HCT116 (cell line): ENCODE results near the gene TKTL1. TPM values are rescaled to one million over a fixed set of nuclear protein-coding genes. Genes with fewer than 3 reads are reported as not detected.

Experiments
- ATAC-seq: fragments of 200-7000 bp; cut with Tn5 transposase; 2 replicates; pipeline ENCODE4 v1.9.1; 2020; ENCODE audit warnings: mild to moderate bottlenecking, moderate library complexity
- BruUV-seq: library from RNA; stranded (reverse); fragments of 400-500 nt; replicated peaks from 2 replicates; lab custom pipeline; 2021; lab: Mats Ljungman, UMichigan
- CTCF ChIA-PET: fragments of 300-600 bp; sonication (Branson Sonifier 250); formaldehyde crosslinking; loops from one replicate; lab custom pipeline; 2021; ENCODE audit warnings: antibody characterized with exemption; lab: Charles Lee
- POLR2A ChIA-PET: fragments of 300-600, 350-600 bp; sonication (Branson Sonifier 250); formaldehyde crosslinking; loops from one replicate; lab custom pipeline; 2021; ENCODE audit warnings: antibody characterized with exemption; lab: Charles Lee
- RAD21 ChIA-PET, 2 experiments: fragments of 300-600 bp; sonication (Branson Sonifier 250); formaldehyde crosslinking; loops; one replicate each; lab custom pipeline; 2023; ENCODE audit warnings: low total read pairs in 2 of 2; ENCODE audit not compliant: uncharacterized antibody in 2 of 2, unreplicated experiment in 2 of 2, low non-redundant PET in 1 of 2; lab: Charles Lee
- DNase-seq: peaks from one replicate; pipeline ENCODE4 v3.0.0-alpha.2; 2010; ENCODE audit warnings: low read depth, low spot score
- H2AFZ ChIP-seq: fragments of 200-600 bp; shearing (Covaris generic), sonication (generic); 2 replicates; pipeline ENCODE4 v1.6.1; 2017; ENCODE audit warnings: low read depth, mixed run types, mixed read lengths, antibody characterized with exemption, low read length; ENCODE audit not compliant: poor library complexity, severe bottlenecking
- H3K27ac ChIP-seq: 2 replicates; pipeline ENCODE4 v1.5.1; 2012; ENCODE audit warnings: low read depth, low read length
- H3K27me3 ChIP-seq: fragments of 200-600 bp; sonication (generic); 2 replicates; pipeline ENCODE4 v1.6.1; 2016; ENCODE audit warnings: mixed run types, low read length, mixed read lengths; ENCODE audit not compliant: insufficient read depth
- H3K36me3 ChIP-seq, 2 experiments: fragments of 200-500 bp in 1 of 2; fragments of 200-600 bp in 1 of 2; sonication (Bioruptor generic) in 1 of 2; sonication (generic) in 1 of 2; 2 replicates each; pipeline versions ENCODE4 v1.5.1 to v1.6.1; 2014 to 2016; ENCODE audit warnings: low read length in 2 of 2, inconsistent platforms in 1 of 2, mixed read lengths in 1 of 2, mixed run types in 1 of 2; ENCODE audit not compliant: insufficient read depth in 2 of 2, control insufficient read depth in 1 of 2
- H3K4me1 ChIP-seq, 2 experiments: fragments of 200-600 bp in 1 of 2; sonication (generic) in 1 of 2; 2 replicates each; pipeline versions ENCODE4 v1.5.1 to v1.6.1; 2012 to 2017; ENCODE audit warnings: low read length in 2 of 2, inconsistent platforms in 1 of 2, mild to moderate bottlenecking in 1 of 2, mixed read lengths in 1 of 2, mixed run types in 1 of 2, moderate library complexity in 1 of 2; ENCODE audit not compliant: insufficient read depth in 2 of 2, control insufficient read depth in 1 of 2
- H3K4me2 ChIP-seq: fragments of 200-600 bp; sonication (generic); 2 replicates; pipeline ENCODE4 v1.6.1; 2017; ENCODE audit warnings: mixed run types, low read length, mixed read lengths
- H3K4me3 ChIP-seq, 2 experiments: fragments of 200-600 bp in 1 of 2; sonication (generic) in 1 of 2; replicated peaks in 1 of 2; 2 replicates each; pipeline ENCODE4 v1.5.1; 2011 to 2016; ENCODE audit warnings: low read length in 2 of 2, control low read depth in 1 of 2, low read depth in 1 of 2, mild to moderate bottlenecking in 1 of 2, mixed read lengths in 1 of 2, mixed run types in 1 of 2
- H3K79me2 ChIP-seq: fragments of 200-600 bp; sonication (generic); 2 replicates; pipeline ENCODE4 v1.6.1; 2017; ENCODE audit warnings: mild to moderate bottlenecking, mixed run types, low read length, moderate library complexity, mixed read lengths; ENCODE audit not compliant: insufficient read depth
- H3K9ac ChIP-seq: fragments of 200-600 bp; sonication (generic); 2 replicates; pipeline ENCODE4 v1.6.1; 2016; ENCODE audit warnings: low read length, mixed read lengths
- H3K9me2 ChIP-seq: fragments of 200-600 bp; sonication (generic), shearing (Covaris generic); 2 replicates; pipeline ENCODE4 v1.6.1; 2017; ENCODE audit warnings: mixed run types, mild to moderate bottlenecking, moderate library complexity; ENCODE audit not compliant: insufficient read depth
- H3K9me3 ChIP-seq, 2 experiments: fragments of 200-500 bp in 1 of 2; fragments of 200-600 bp in 1 of 2; sonication (Bioruptor generic) in 1 of 2; sonication (generic) in 1 of 2; 2 replicates each; pipeline ENCODE4 v1.6.1; 2014 to 2017; ENCODE audit warnings: low read length in 2 of 2, mixed read lengths in 2 of 2, inconsistent platforms in 1 of 2, low read depth in 1 of 2, mild to moderate bottlenecking in 1 of 2, mixed run types in 1 of 2, moderate library complexity in 1 of 2; ENCODE audit not compliant: control insufficient read depth in 1 of 2, insufficient read depth in 1 of 2
- H4K20me1 ChIP-seq: fragments of 200-600 bp; sonication (generic), shearing (Covaris generic); 2 replicates; pipeline ENCODE4 v1.6.1; 2017; ENCODE audit warnings: mixed run types, mild to moderate bottlenecking, moderate library complexity; ENCODE audit not compliant: insufficient read depth
- CBX3 ChIP-seq: IDR thresholded peaks from 2 replicates; pipeline ENCODE4 v1.6.1; 2012; ENCODE audit warnings: low read depth
- JUND ChIP-seq: IDR thresholded peaks from 2 replicates; pipeline ENCODE4 v1.6.1; 2012
- RAD21 ChIP-seq: IDR thresholded peaks from 2 replicates; pipeline ENCODE4 v1.6.1; 2012; ENCODE audit warnings: low read depth, mild to moderate bottlenecking
- SRF ChIP-seq: IDR thresholded peaks from 2 replicates; pipeline ENCODE4 v1.6.1; 2012; ENCODE audit warnings: low read depth
- TCF7L2 ChIP-seq: IDR thresholded peaks from 2 replicates; pipeline ENCODE4 v1.7.0; 2011; ENCODE audit warnings: borderline replicate concordance, inconsistent platforms; ENCODE audit not compliant: insufficient read depth, insufficient read length; ENCODE audit errors: extremely low read depth
- ZNF274 ChIP-seq: fragments of 200-500 bp; sonication (Bioruptor generic); IDR thresholded peaks from 2 replicates; pipeline ENCODE4 v1.6.1; 2014; ENCODE audit warnings: mild to moderate bottlenecking, low read depth, low read length, inconsistent platforms
- intact Hi-C: fragments of 100-400 bp; cut with micrococcal nuclease; formaldehyde crosslinking; loops from 2 replicates; pipeline ENCODE4 v1.10.0; 2022
- total RNA-seq: library from RNA; stranded (reverse); gene quantifications from one replicate; pipeline ENCODE4 v1.2.1, GENCODE V29; 2021; ENCODE audit not compliant: unreplicated experiment
- TF ChIP-seq, protein P1 (sequence below): IDR thresholded peaks from 2 replicates; pipeline ENCODE4 v1.6.1; 2011; ENCODE audit warnings: mild to moderate bottlenecking, low read length, moderate library complexity; ENCODE audit not compliant: insufficient replicate concordance; ENCODE audit errors: extremely low read depth
- TF ChIP-seq, protein P2 (sequence below): IDR thresholded peaks from 2 replicates; pipeline ENCODE4 v1.6.1; 2012
- TF ChIP-seq, protein P3 (sequence below), 3 experiments: fragments of 200-600 bp in 1 of 3; sonication (generic) in 1 of 3; IDR thresholded peaks in 2 of 3; conservative IDR thresholded peaks in 1 of 3; 2 replicates each; pipeline ENCODE4 v1.5.1; 2012 to 2017; ENCODE audit warnings: low read depth in 2 of 3, low read length in 2 of 3, antibody characterized with exemption in 1 of 3, borderline replicate concordance in 1 of 3, control low read depth in 1 of 3, mild to moderate bottlenecking in 1 of 3, mixed read lengths in 1 of 3, mixed run types in 1 of 3, moderate library complexity in 1 of 3; ENCODE audit not compliant: insufficient read depth in 1 of 3

Gene TKTL1
- total RNA-seq, 1 experiment from 2014 or later: 0.34 TPM

DNA sequence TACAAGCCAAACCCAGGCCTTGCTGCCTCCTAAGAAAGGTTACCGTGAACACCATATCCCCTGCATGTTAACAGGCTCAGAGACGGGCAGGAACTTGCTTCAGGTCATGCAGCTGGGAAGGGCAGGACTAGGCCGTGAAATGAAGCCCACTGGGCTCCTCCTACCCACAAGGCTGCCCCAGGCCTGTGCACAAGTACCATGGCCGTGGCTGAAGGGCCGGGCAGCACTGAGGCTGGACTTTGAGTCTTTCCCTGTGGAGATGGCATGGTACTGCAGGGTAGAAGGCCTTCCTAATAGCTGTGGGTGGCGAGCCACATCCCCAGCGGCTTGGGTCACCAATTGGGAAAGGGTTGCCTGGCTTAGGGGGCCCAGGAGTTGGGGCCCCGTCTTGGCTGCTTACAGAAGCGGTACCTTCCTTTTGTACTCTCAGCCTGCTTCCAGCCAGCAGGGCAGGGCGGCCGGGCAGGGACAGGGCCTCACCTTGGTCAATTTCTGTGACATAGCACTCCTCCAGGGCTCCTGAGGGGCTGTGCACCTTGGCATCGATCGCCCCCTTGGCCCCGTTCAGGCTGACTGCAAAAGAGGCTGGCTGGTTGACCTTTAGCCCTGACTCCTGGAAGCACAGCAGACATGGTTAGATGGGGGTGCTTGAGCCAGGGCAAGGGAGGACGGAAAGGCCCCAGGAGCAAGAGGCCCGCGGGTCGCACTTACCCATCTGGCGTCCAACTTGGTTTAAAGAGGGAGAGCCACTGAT lies 55.0 kb downstream of the TKTL1 start:
- no TSS peak for BruUV-seq
- Histone ChIP-seq H3K79me2 (no peaks in the 10 kb centered on the region), H3K27ac (no peak overlapping the region), H3K9me2 (no peaks in the 10 kb centered on the region), H2AFZ (no peak overlapping the region), H3K4me2 (no peak overlapping the region), H3K9me3 (no peaks in the 10 kb centered on the region), H3K9ac (no peak overlapping the region), H3K4me3 (no peak overlapping the region), H4K20me1 (no peaks in the 10 kb centered on the region), H3K36me3 (peaks cover 5 to 6% of the 10 kb centered on the region in 2 experiments; a peak in 2 of 4 replicates), H3K27me3 (no peaks in the 10 kb centered on the region), H3K4me1 (no peaks in the 10 kb centered on the region)
- CTCF ChIA-PET: no interaction called here
- TF ChIP-seq, protein P1, sequence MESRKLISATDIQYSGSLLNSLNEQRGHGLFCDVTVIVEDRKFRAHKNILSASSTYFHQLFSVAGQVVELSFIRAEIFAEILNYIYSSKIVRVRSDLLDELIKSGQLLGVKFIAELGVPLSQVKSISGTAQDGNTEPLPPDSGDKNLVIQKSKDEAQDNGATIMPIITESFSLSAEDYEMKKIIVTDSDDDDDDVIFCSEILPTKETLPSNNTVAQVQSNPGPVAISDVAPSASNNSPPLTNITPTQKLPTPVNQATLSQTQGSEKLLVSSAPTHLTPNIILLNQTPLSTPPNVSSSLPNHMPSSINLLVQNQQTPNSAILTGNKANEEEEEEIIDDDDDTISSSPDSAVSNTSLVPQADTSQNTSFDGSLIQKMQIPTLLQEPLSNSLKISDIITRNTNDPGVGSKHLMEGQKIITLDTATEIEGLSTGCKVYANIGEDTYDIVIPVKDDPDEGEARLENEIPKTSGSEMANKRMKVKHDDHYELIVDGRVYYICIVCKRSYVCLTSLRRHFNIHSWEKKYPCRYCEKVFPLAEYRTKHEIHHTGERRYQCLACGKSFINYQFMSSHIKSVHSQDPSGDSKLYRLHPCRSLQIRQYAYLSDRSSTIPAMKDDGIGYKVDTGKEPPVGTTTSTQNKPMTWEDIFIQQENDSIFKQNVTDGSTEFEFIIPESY: no peak
- TF ChIP-seq, protein P2, sequence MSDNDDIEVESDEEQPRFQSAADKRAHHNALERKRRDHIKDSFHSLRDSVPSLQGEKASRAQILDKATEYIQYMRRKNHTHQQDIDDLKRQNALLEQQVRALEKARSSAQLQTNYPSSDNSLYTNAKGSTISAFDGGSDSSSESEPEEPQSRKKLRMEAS: no peak
- TF ChIP-seq, protein P3, sequence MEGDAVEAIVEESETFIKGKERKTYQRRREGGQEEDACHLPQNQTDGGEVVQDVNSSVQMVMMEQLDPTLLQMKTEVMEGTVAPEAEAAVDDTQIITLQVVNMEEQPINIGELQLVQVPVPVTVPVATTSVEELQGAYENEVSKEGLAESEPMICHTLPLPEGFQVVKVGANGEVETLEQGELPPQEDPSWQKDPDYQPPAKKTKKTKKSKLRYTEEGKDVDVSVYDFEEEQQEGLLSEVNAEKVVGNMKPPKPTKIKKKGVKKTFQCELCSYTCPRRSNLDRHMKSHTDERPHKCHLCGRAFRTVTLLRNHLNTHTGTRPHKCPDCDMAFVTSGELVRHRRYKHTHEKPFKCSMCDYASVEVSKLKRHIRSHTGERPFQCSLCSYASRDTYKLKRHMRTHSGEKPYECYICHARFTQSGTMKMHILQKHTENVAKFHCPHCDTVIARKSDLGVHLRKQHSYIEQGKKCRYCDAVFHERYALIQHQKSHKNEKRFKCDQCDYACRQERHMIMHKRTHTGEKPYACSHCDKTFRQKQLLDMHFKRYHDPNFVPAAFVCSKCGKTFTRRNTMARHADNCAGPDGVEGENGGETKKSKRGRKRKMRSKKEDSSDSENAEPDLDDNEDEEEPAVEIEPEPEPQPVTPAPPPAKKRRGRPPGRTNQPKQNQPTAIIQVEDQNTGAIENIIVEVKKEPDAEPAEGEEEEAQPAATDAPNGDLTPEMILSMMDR (IDR thresholded peaks at IDR 0.05 in 2 of 3, conservative IDR thresholded peaks at IDR 0.05 in 1 of 3; ENCODE audit: borderline replicate concordance in 1 of 3, insufficient read depth in 1 of 3, low read depth in 2 of 3, low read length in 2 of 3): no peak
- TF ChIP-seq CBX3 (no peak), SRF (no peak), TCF7L2 (no peak), RAD21 (no peak), ZNF274 (no peak), JUND (no peak)
- ATAC-seq: no peak
- DNase-seq: no peak
- RAD21 ChIA-PET: no interaction called here
- POLR2A ChIA-PET: no interaction called here
- intact Hi-C loops: no loop called here
